Keratinocyte (primary cell): ENCODE data around the gene SACM1L. TPM values are rescaled to one million over a fixed set of nuclear protein-coding genes. Genes with fewer than 3 reads are reported as not detected.
A peak's percentile ranks its signal among the peaks of the same experiment; 100 is the strongest.

Experiments
- DNase-seq: peaks from one replicate; pipeline ENCODE4 v3.0.0-alpha.2; 2011; ENCODE audit warnings: low read depth, missing footprints, low spot score
- FAIRE-seq: peaks from 2 replicates; lab custom pipeline; 2011; peaks lifted over from hg19 to GRCh38; lab: Jason Lieb, UNC
- H2AFZ ChIP-seq: 2 replicates; pipeline ENCODE4 v1.6.0; 2012; ENCODE audit warnings: low read length, control low read depth, inconsistent platforms; ENCODE audit not compliant: control insufficient read depth
- H3K27ac ChIP-seq: 2 replicates; pipeline ENCODE4 v1.5.1; 2011; ENCODE audit warnings: low read length; ENCODE audit not compliant: control insufficient read depth, insufficient read depth
- H3K27me3 ChIP-seq: 3 replicates; pipeline ENCODE4 v1.6.0; 2011; ENCODE audit warnings: low read length; ENCODE audit not compliant: control insufficient read depth, insufficient read depth; ENCODE audit errors: extremely low read depth
- H3K36me3 ChIP-seq, 2 experiments: 2 replicates in 1 of 2; 3 replicates in 1 of 2; pipeline ENCODE4 v1.5.1; 2011; ENCODE audit warnings: low read length in 2 of 2, mild to moderate bottlenecking in 1 of 2; ENCODE audit not compliant: control insufficient read depth in 2 of 2, insufficient read depth in 2 of 2; ENCODE audit errors: extremely low read depth in 1 of 2
- H3K4me1 ChIP-seq: 3 replicates; pipeline ENCODE4 v1.5.1; 2011; ENCODE audit warnings: low read length; ENCODE audit not compliant: control insufficient read depth, insufficient read depth; ENCODE audit errors: extremely low read depth
- H3K4me2 ChIP-seq: 3 replicates; pipeline ENCODE4 v1.6.0; 2011; ENCODE audit warnings: low read depth, low read length; ENCODE audit not compliant: control insufficient read depth, insufficient read depth; ENCODE audit errors: extremely low read depth
- H3K4me3 ChIP-seq, 3 experiments: fragments of 200-600 bp in 1 of 3; sonication (generic) in 1 of 3; 2 replicates in 2 of 3; 3 replicates in 1 of 3; pipeline ENCODE4 v1.5.1; 2011 to 2016; ENCODE audit warnings: low read length in 3 of 3, mild to moderate bottlenecking in 3 of 3, control low read depth in 2 of 3, inconsistent platforms in 1 of 3, low read depth in 1 of 3, mixed read lengths in 1 of 3, mixed run types in 1 of 3, moderate library complexity in 1 of 3; ENCODE audit not compliant: control insufficient read depth in 2 of 3, insufficient read depth in 2 of 3; ENCODE audit errors: extremely low read depth in 1 of 3
- H3K79me2 ChIP-seq: 2 replicates; pipeline ENCODE4 v1.6.0; 2012; ENCODE audit warnings: low read length; ENCODE audit not compliant: control insufficient read depth, insufficient read depth
- H3K9ac ChIP-seq: 3 replicates; pipeline ENCODE4 v1.6.0; 2011; ENCODE audit warnings: low read length; ENCODE audit not compliant: control insufficient read depth, insufficient read depth; ENCODE audit errors: extremely low read depth
- H3K9me1 ChIP-seq: 3 replicates; pipeline ENCODE4 v1.6.0; 2011; ENCODE audit warnings: low read length; ENCODE audit not compliant: control insufficient read depth, insufficient read depth; ENCODE audit errors: extremely low read depth
- H3K9me3 ChIP-seq: 2 replicates; pipeline ENCODE4 v1.5.1; 2012; ENCODE audit warnings: low read depth, low read length; ENCODE audit not compliant: control insufficient read depth
- H4K20me1 ChIP-seq: 3 replicates; pipeline ENCODE4 v1.6.0; 2011; ENCODE audit warnings: low read length; ENCODE audit not compliant: control insufficient read depth, insufficient read depth; ENCODE audit errors: extremely low read depth
- EZH2 ChIP-seq: IDR thresholded peaks from one replicate; pipeline ENCODE4 v1.6.1; 2012; ENCODE audit warnings: inconsistent platforms, mild to moderate bottlenecking, low read length, moderate library complexity
- dilution Hi-C: fragments of 300-500 bp; cut with MboI; formaldehyde crosslinking; loops from one replicate; pipeline ENCODE4 v1.7.0; 2020; ENCODE audit warnings: low sequenced_read_pairs; ENCODE audit not compliant: extremely low pct_ligation_motif_present
- polyA plus RNA-seq, 5 experiments: library from polyadenylated mRNA; depleted of rRNA in 3 of 5; stranded (reverse) in 3 of 5; stranded (forward) in 1 of 5; unstranded in 1 of 5; fragments of >200 nt; gene quantifications; 1 replicate in 1 of 5; 2 replicates in 3 of 5; 3 replicates in 1 of 5; pipeline versions ENCODE4 v1.2.1 to v1.2.3, GENCODE V29; 2011 to 2012; ENCODE audit warnings: missing spikeins in 2 of 5, low read depth in 1 of 5, low replicate concordance in 1 of 5
- TF ChIP-seq, protein P1 (sequence below), 3 experiments: IDR thresholded peaks in 1 of 3; conservative IDR thresholded peaks in 1 of 3; optimal IDR thresholded peaks in 1 of 3; 2 replicates in 2 of 3; 3 replicates in 1 of 3; pipeline versions ENCODE3 to v1.5.1; 2011; ENCODE audit warnings: low read length in 3 of 3, mild to moderate bottlenecking in 3 of 3, moderate library complexity in 2 of 3, control low read depth in 1 of 3, inconsistent platforms in 1 of 3; ENCODE audit not compliant: insufficient read depth in 2 of 3; ENCODE audit errors: extremely low read depth in 1 of 3

The SACM1L gene
- polyA plus RNA-seq, 1 donor (not counting 4 experiments of a cell fraction or from before 2014, with no cell fraction given), result 44.3 TPM

DNA sequence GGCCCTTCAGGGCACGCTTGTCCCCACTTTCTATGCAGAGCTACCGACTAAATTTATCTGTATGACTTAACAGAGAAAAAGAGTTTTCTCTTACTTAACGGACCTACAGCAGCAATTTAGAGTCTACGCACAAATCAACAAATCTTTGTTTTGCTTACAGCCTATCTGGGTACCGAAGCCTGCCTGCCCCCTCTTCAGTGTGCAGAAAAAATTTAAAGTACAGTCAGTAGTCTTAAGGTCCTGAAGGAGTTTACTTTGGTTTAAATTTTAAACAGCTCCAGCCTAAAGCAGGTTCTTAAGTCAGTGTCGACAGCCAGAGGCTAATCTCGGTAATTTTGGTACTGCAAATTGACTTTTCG lies 570 bp downstream of the SACM1L start:
- H3K4me1 ChIP-seq, result peaks cover 6% of the 10 kb centered on the region
- H2AFZ ChIP-seq, result peak overlapping the region; percentile 64
- H3K27ac ChIP-seq, result peak overlapping the region; percentile 74

DNA sequence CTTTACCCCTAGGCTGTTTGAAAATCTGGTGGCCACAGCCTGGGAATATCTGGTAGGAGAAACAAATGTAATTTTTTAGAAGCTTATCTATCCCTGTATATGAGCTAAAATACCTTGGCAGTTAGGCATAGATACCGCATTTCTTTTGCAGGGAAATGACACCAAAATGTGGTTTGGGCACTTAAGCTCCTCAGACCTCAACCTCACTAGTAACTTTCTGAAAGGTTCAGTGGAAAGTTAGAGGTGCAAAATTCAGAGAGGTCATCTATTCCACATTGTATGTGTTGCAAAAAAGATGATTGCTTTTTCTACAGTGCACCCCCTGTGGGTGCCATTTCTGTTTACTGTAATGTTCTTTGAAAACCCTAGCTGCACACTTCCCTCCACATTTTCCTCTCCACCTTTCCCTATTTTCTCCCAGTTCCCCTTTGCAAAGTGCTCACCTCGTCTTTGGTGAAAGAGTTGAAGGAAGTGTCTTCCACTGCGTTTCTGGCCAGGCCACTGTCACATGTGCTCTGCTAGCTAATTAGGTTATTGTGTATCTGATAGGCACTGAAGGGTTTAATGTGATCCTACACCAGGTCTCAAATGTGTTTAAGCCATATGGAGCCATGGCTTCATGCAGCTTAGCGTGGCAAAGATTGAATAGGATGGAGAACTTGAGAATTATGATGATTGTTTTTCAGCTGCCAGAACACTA lies 1.3 kb downstream of the SACM1L start:
- no peaks in the 10 kb centered on the region for H3K27me3 ChIP-seq
- peak overlapping the region; percentile 86 for H3K9ac ChIP-seq
- H3K9me1 ChIP-seq, result peaks cover 3% of the 10 kb centered on the region
- FAIRE-seq, result no peak
- peaks cover 0 to 12% of the 10 kb centered on the region in 2 experiments for H3K36me3 ChIP-seq
- no peaks in the 10 kb centered on the region for H4K20me1 ChIP-seq
- H3K4me1 ChIP-seq, result peaks cover 6% of the 10 kb centered on the region
- dilution Hi-C loops, result no loop called here
- TF ChIP-seq EZH2, result no peak
- TF ChIP-seq, protein P1, sequence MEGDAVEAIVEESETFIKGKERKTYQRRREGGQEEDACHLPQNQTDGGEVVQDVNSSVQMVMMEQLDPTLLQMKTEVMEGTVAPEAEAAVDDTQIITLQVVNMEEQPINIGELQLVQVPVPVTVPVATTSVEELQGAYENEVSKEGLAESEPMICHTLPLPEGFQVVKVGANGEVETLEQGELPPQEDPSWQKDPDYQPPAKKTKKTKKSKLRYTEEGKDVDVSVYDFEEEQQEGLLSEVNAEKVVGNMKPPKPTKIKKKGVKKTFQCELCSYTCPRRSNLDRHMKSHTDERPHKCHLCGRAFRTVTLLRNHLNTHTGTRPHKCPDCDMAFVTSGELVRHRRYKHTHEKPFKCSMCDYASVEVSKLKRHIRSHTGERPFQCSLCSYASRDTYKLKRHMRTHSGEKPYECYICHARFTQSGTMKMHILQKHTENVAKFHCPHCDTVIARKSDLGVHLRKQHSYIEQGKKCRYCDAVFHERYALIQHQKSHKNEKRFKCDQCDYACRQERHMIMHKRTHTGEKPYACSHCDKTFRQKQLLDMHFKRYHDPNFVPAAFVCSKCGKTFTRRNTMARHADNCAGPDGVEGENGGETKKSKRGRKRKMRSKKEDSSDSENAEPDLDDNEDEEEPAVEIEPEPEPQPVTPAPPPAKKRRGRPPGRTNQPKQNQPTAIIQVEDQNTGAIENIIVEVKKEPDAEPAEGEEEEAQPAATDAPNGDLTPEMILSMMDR (optimal IDR thresholded peaks at IDR 0.05 in 1 of 3, IDR thresholded peaks at IDR 0.05 in 1 of 3, conservative IDR thresholded peaks at IDR 0.05 in 1 of 3; ENCODE audit: extremely low read depth in 1 of 3, insufficient read depth in 2 of 3, low read length in 3 of 3), result peak in 1 of 3 experiments; percentile 26
- H3K79me2 ChIP-seq, result peaks cover 59% of the 10 kb centered on the region
- no peak for DNase-seq
- H3K9me3 ChIP-seq, result no peaks in the 10 kb centered on the region
- H2AFZ ChIP-seq, result no peak overlapping the region
- peak overlapping the region; percentile 81 to 91 (median 87) for H3K4me3 ChIP-seq
- H3K4me2 ChIP-seq, result peak overlapping the region; percentile 79
- H3K27ac ChIP-seq, result peak overlapping the region; percentile 74

More for the DNA sequence above, 570 bp downstream of the SACM1L start:
- Histone ChIP-seq H3K4me2 (peak overlapping the region; percentile 79), H3K4me3 (peak overlapping the region; percentile 81 to 91 (median 87)), H3K79me2 (peaks cover 54% of the 10 kb centered on the region), H3K9me3 (no peaks in the 10 kb centered on the region), H3K36me3 (peaks cover 0 to 12% of the 10 kb centered on the region in 2 experiments), H4K20me1 (no peaks in the 10 kb centered on the region), H3K9me1 (peaks cover 2% of the 10 kb centered on the region), H3K27me3 (no peaks in the 10 kb centered on the region), H3K9ac (peak overlapping the region; percentile 86)
- dilution Hi-C loops, result no loop called here
- TF ChIP-seq, protein P1 (optimal IDR thresholded peaks at IDR 0.05 in 1 of 3, IDR thresholded peaks at IDR 0.05 in 1 of 3, conservative IDR thresholded peaks at IDR 0.05 in 1 of 3; ENCODE audit: extremely low read depth in 1 of 3, insufficient read depth in 2 of 3, low read length in 3 of 3), result no peak
- no peak for TF ChIP-seq EZH2
- FAIRE-seq, result no peak
- DNase-seq, result no peak
